GM21515 (cell line): ENCODE results near the gene BCAP29.
"Not testable (repeated sequence)": the region's sequence is repeated elsewhere in the genome, so short reads cannot be mapped to it uniquely, and the experiment has no call there.

ENCODE experiments used
- ATAC-seq: cut with Tn5 transposase; IDR thresholded peaks from one replicate; pipeline ENCODE4 v1.9.1; 2021; ENCODE audit not compliant: unreplicated experiment

BCAP29 gene

GRCh38 chr7:107579885-107580715 is at the start of gene BCAP29:
TSS of gene BCAP29 (plus strand) at chr7:107580246. CDS start at chr7:107580773, 527 bp downstream.
- peak; percentile 96 for ATAC-seq

GRCh38 chr7:107530751-107531150 is 49.3 kb upstream of the BCAP29 start:
- no peak for ATAC-seq

GRCh38 chr7:107534139-107534538 is 45.9 kb upstream of the BCAP29 start:
- ATAC-seq: no peak

- not testable (repeated sequence) for ATAC-seq
Measured at GRCh38 chr7:107537228-107537627, 42.8 kb upstream of the BCAP29 start.

GRCh38 chr7:107538001-107538400 is 42.0 kb upstream of the BCAP29 start:
- ATAC-seq: no peak

- no peak for ATAC-seq
Measured at GRCh38 chr7:107543338-107543993, 36.6 kb upstream of the BCAP29 start.

GRCh38 chr7:107544848-107545591 is 35.0 kb upstream of the BCAP29 start:
- ATAC-seq: no peak

- ATAC-seq: no peak
Measured at GRCh38 chr7:107551936-107552335, 28.1 kb upstream of the BCAP29 start.

- ATAC-seq: no peak
Measured at GRCh38 chr7:107555893-107556292, 24.2 kb upstream of the BCAP29 start.

GRCh38 chr7:107559864-107560263 is 20.2 kb upstream of the BCAP29 start:
- no peak for ATAC-seq

GRCh38 chr7:107560898-107561516 is 19.0 kb upstream of the BCAP29 start:
- no peak for ATAC-seq

GRCh38 chr7:107563081-107563774 is 16.8 kb upstream of the BCAP29 start:
- ATAC-seq: peak; percentile 55

- peak; percentile 95 for ATAC-seq
Measured at GRCh38 chr7:107563775-107564552, 16.1 kb upstream of the BCAP29 start, which contains the start of the genes COG5 and DUS4L. TSS of gene COG5 (minus strand) at chr7:107563920. CDS start at chr7:107563896, 24 bp downstream. TSS of gene DUS4L (plus strand) at chr7:107563971. CDS start at chr7:107567071, 3,100 bp downstream.

GRCh38 chr7:107564553-107565298 is 15.3 kb upstream of the BCAP29 start:
- no peak for ATAC-seq

GRCh38 chr7:107570298-107570697 is 9.7 kb upstream of the BCAP29 start:
- ATAC-seq: no peak

- ATAC-seq: no peak
Measured at GRCh38 chr7:107573537-107573936, 6.5 kb upstream of the BCAP29 start.

- ATAC-seq: no peak
Measured at GRCh38 chr7:107579554-107579884, 527 bp upstream of the BCAP29 start.

GRCh38 chr7:107580716-107581383 is 804 bp downstream of the BCAP29 start:
- ATAC-seq: no peak
